PC-3 (cell line): ENCODE results near the gene TMEM256.

ENCODE experiments used
- EZH2 ChIP-seq: fragments of 300-600 bp; sonication (generic); IDR thresholded peaks from one replicate; pipeline ENCODE4 v1.6.1; 2017; ENCODE audit warnings: antibody characterized with exemption, mild to moderate bottlenecking, low read length; ENCODE audit not compliant: unreplicated experiment
- EZH2phosphoT487 ChIP-seq: fragments of 300-600 bp; sonication (generic); IDR thresholded peaks from 2 replicates; pipeline ENCODE4 v1.6.1; 2018; ENCODE audit warnings: mild to moderate bottlenecking, antibody characterized with exemption, low read length, borderline replicate concordance
- TF ChIP-seq, protein P1 (sequence below): fragments of 300-600 bp; sonication (generic); conservative IDR thresholded peaks from 2 replicates; pipeline ENCODE4 v1.5.1; 2017; ENCODE audit warnings: antibody characterized with exemption, low read depth, mild to moderate bottlenecking, low read length

DNA sequence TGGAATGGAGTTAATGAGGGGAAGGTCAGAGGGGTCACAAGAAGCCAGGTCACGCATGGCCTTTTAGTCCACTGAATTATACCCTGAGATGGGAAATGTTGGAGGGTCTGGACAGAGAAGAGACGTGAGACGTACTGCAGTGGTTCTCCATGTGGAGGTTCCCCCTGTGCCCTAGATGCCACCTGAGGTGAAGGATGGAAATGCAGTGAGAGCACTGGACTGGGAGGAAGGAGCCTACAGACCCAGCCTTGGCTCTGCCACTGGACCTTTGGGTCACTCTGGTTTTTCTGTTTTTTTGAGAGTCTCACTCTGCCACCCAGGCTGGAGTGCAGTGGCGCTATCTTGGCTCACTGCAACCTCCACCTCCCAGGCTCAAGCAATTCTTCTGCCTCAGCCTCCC, 7.8 kb downstream of the TMEM256 start:
- TF ChIP-seq, protein P1, sequence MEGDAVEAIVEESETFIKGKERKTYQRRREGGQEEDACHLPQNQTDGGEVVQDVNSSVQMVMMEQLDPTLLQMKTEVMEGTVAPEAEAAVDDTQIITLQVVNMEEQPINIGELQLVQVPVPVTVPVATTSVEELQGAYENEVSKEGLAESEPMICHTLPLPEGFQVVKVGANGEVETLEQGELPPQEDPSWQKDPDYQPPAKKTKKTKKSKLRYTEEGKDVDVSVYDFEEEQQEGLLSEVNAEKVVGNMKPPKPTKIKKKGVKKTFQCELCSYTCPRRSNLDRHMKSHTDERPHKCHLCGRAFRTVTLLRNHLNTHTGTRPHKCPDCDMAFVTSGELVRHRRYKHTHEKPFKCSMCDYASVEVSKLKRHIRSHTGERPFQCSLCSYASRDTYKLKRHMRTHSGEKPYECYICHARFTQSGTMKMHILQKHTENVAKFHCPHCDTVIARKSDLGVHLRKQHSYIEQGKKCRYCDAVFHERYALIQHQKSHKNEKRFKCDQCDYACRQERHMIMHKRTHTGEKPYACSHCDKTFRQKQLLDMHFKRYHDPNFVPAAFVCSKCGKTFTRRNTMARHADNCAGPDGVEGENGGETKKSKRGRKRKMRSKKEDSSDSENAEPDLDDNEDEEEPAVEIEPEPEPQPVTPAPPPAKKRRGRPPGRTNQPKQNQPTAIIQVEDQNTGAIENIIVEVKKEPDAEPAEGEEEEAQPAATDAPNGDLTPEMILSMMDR, result no peak
- TF ChIP-seq EZH2phosphoT487 (no peak), EZH2 (no peak)
